Measurements from ENCODE around the gene FRAS1.
A peak's percentile ranks its signal among the peaks of the same experiment; 100 is the strongest.
"Not testable (repeated sequence)": the region's sequence is repeated elsewhere in the genome, so short reads cannot be mapped to it uniquely, and the experiment has no call there.

The FRAS1 gene

DNA sequence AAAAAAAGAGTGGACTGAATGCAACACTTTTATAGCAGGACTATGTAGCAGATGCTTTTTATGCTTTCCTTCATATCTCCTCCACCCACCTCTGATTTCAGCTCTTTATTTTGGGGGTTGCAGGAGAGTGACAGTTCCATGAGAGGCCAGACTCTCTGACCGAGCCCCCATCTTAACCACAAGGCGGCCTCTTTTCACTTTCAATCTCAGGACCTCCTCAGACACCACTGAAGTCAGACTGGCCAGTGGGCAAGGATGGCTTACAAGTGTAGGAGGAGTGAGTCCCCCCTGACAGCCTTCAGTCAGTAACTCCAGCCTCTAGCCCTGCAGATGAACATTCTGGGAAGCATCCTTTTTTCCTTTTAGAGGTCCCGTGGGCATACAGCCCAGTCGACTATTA is 140.8 kb downstream of the FRAS1 start:
- no peak overlapping the region for H3K9ac ChIP-seq (ENCODE audit: low read length)
- H3K4me3 ChIP-seq (ENCODE audit: low read length): no peak overlapping the region
- no peaks in the 10 kb centered on the region for H3K4me1 ChIP-seq (ENCODE audit: control insufficient read depth, insufficient read depth, low read length)
- no peak overlapping the region for H3K27ac ChIP-seq (ENCODE audit: low read depth, low read length)
- H3K36me3 ChIP-seq (ENCODE audit: control insufficient read depth, insufficient read depth, low read length): no peaks in the 10 kb centered on the region
- no peaks in the 10 kb centered on the region for H3K27me3 ChIP-seq (ENCODE audit: control insufficient read depth, insufficient read depth, low read length)

- no peak overlapping the region for H3K4me3 ChIP-seq (ENCODE audit: low read length)
- H3K36me3 ChIP-seq (ENCODE audit: control insufficient read depth, insufficient read depth, low read length): no peaks in the 10 kb centered on the region
- no peaks in the 10 kb centered on the region for H3K27me3 ChIP-seq (ENCODE audit: control insufficient read depth, insufficient read depth, low read length)
- no peak overlapping the region for H3K9ac ChIP-seq (ENCODE audit: low read length)
- H3K4me1 ChIP-seq (ENCODE audit: control insufficient read depth, insufficient read depth, low read length): no peaks in the 10 kb centered on the region
- H3K27ac ChIP-seq (ENCODE audit: low read depth, low read length): no peak overlapping the region
These were observed 142.9 kb downstream of the FRAS1 start for GRCh38 chr4:78199984-78200383.

- Histone ChIP-seq H3K36me3 (ENCODE audit: control insufficient read depth, insufficient read depth, low read length) (no peaks in the 10 kb centered on the region), H3K4me1 (ENCODE audit: control insufficient read depth, insufficient read depth, low read length) (no peaks in the 10 kb centered on the region), H3K9ac (ENCODE audit: low read length) (no peak overlapping the region), H3K27me3 (ENCODE audit: control insufficient read depth, insufficient read depth, low read length) (no peaks in the 10 kb centered on the region), H3K27ac (ENCODE audit: low read depth, low read length) (no peak overlapping the region), H3K4me3 (ENCODE audit: low read length) (no peak overlapping the region)
These were observed 143.8 kb downstream of the FRAS1 start for GRCh38 chr4:78200949-78201348.

DNA sequence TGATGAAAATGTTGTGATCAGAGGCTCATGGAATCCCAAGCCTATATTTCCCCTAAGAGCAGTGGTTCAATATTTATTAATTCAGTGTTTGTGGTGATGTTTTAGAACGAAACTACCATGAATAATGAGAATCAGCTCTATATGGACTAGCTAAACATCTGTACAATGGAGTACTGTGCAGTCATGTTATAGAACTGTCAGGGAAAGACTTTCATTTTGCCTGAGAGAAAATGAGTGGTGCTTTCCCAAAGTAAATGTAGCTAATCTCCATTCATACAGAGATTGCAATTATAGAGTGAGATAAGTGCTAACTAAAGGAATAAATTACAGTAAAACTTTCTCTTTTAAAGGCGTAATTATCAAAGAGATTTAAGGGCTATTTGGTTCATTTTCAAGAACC is 147.1 kb downstream of the FRAS1 start:
- Histone ChIP-seq H3K27ac (ENCODE audit: low read depth, low read length) (no peak overlapping the region), H3K4me3 (ENCODE audit: low read length) (no peak overlapping the region)

GRCh38 chr4:78205591-78205990 is 148.5 kb downstream of the FRAS1 start:
- H3K9ac ChIP-seq (ENCODE audit: low read length): no peak overlapping the region
- no peak overlapping the region for H3K4me3 ChIP-seq (ENCODE audit: low read length)
- no peaks in the 10 kb centered on the region for H3K36me3 ChIP-seq (ENCODE audit: control insufficient read depth, insufficient read depth, low read length)
- no peaks in the 10 kb centered on the region for H3K4me1 ChIP-seq (ENCODE audit: control insufficient read depth, insufficient read depth, low read length)
- no peak overlapping the region for H3K27ac ChIP-seq (ENCODE audit: low read depth, low read length)
- H3K27me3 ChIP-seq (ENCODE audit: control insufficient read depth, insufficient read depth, low read length): no peaks in the 10 kb centered on the region

More for the DNA sequence above, 147.1 kb downstream of the FRAS1 start:
- Histone ChIP-seq H3K36me3 (ENCODE audit: control insufficient read depth, insufficient read depth, low read length) (no peaks in the 10 kb centered on the region), H3K4me1 (ENCODE audit: control insufficient read depth, insufficient read depth, low read length) (no peaks in the 10 kb centered on the region), H3K27me3 (ENCODE audit: control insufficient read depth, insufficient read depth, low read length) (no peaks in the 10 kb centered on the region), H3K9ac (ENCODE audit: low read length) (no peak overlapping the region)

DNA sequence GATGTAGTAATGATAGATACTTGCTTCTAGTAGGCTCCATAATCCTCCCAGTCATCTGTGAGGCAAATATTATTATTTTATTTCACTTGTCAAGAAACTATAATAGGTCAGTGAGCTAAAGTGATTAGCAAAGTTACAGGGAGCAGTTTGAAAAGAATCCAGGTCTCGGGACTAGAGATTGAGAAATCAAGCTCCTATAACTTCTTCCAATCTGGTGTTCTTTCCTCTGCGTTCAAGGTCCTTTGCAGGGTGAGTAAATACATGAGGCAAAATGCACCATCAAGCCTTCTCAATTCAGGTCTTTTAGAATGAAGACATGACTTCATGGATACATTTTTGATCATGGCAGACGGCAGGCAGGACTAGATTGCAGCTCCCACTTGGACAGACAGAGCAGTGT is 150.4 kb downstream of the FRAS1 start:
- Histone ChIP-seq H3K4me3 (ENCODE audit: low read length) (no peak overlapping the region), H3K9ac (ENCODE audit: low read length) (no peak overlapping the region), H3K36me3 (ENCODE audit: control insufficient read depth, insufficient read depth, low read length) (no peaks in the 10 kb centered on the region), H3K4me1 (ENCODE audit: control insufficient read depth, insufficient read depth, low read length) (no peaks in the 10 kb centered on the region), H3K27ac (ENCODE audit: low read depth, low read length) (no peak overlapping the region), H3K27me3 (ENCODE audit: control insufficient read depth, insufficient read depth, low read length) (no peaks in the 10 kb centered on the region)

GRCh38 chr4:78207951-78208350 is 150.8 kb downstream of the FRAS1 start:
- Histone ChIP-seq H3K4me1 (ENCODE audit: control insufficient read depth, insufficient read depth, low read length) (peaks cover under 1% of the 10 kb centered on the region), H3K9ac (ENCODE audit: low read length) (no peak overlapping the region), H3K27me3 (ENCODE audit: control insufficient read depth, insufficient read depth, low read length) (no peaks in the 10 kb centered on the region), H3K4me3 (ENCODE audit: low read length) (no peak overlapping the region), H3K36me3 (ENCODE audit: control insufficient read depth, insufficient read depth, low read length) (no peaks in the 10 kb centered on the region), H3K27ac (ENCODE audit: low read depth, low read length) (no peak overlapping the region)

DNA sequence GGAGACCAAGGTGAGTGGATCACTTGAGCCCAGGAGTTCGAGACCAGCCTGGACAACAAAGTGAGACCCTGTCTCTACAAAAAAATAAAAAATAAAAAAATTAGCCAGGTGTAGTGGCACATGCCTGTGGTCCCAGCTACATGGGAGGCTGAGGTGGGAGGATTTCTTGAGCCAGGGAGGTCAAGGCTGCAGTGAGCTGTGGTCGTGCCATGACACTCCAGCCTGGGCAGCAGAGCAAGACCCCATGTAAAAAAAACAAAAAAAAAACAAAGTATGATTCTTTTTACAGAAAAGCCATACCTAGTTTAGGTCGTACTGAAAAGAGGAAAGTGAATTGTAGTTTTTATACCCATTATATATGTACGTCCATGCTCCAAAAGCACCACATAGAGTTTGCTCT is 151.8 kb downstream of the FRAS1 start:
- not testable (repeated sequence) for H3K9ac ChIP-seq (ENCODE audit: low read length); H3K36me3 ChIP-seq (ENCODE audit: control insufficient read depth, insufficient read depth, low read length); H3K4me3 ChIP-seq (ENCODE audit: low read length)

DNA sequence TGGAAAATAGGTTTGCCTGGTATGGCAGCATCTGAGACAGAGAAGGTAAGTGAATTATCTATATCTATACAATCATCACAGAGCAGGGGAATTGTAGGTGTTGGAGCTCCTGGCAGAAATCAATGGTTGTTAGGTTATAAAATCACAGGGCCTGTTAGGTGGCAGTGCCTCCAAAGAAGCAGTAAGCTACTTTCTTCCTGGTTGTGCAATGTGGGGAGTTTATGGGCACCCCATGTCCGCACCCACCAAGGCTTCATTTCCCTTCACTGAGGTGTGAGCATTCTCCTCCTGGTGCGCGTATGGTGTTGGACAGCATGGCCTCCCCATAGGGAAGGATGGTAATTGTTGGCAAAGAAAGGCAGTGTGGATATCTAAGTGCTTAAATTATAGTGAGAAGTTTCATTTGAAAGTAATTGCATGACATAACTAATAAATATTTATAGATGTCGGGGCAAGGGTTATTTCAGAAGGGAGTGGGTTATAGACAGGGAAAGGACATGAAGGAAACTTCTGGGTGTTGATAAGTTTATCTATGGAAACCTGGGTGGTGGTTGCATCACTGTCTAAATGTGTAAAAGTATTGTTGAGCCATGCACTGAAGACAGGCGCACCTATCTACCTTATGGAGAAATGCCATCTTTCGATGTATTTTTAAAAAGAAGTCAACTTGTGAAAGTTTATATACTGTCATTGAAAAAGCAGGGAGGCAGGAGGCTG is 153.7 kb downstream of the FRAS1 start:
- Histone ChIP-seq H3K4me1 (ENCODE audit: control insufficient read depth, insufficient read depth, low read length) (peaks cover 3% of the 10 kb centered on the region), H3K9ac (ENCODE audit: low read length) (no peak overlapping the region), H3K27ac (ENCODE audit: low read depth, low read length) (no peak overlapping the region), H3K4me3 (ENCODE audit: low read length) (no peak overlapping the region), H3K27me3 (ENCODE audit: control insufficient read depth, insufficient read depth, low read length) (no peaks in the 10 kb centered on the region), H3K36me3 (ENCODE audit: control insufficient read depth, insufficient read depth, low read length) (no peaks in the 10 kb centered on the region)

More for the DNA sequence above, 151.8 kb downstream of the FRAS1 start:
- not testable (repeated sequence) for H3K27ac ChIP-seq (ENCODE audit: low read depth, low read length); H3K27me3 ChIP-seq (ENCODE audit: control insufficient read depth, insufficient read depth, low read length); H3K4me1 ChIP-seq (ENCODE audit: control insufficient read depth, insufficient read depth, low read length)

DNA sequence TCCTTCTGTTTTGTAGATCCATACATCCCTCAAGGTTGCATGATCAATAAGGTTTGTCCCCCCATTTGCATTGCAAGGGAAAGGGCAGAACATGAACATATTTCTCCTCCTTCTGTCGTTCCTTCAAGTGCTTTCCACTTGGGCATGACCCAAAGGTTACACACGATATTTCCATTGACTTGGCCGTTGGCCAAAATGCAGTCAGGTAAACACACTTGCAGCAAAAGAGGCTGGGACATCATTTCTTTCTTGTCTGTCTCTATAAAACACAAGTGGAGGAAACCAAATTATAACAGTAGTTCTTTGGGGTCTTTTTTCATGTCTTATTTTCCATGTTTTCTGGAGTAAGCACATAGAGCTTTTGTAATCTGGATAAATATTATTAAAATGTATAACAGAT is 156.1 kb downstream of the FRAS1 start:
- Histone ChIP-seq H3K4me3 (ENCODE audit: low read length) (no peak overlapping the region), H3K36me3 (ENCODE audit: control insufficient read depth, insufficient read depth, low read length) (no peaks in the 10 kb centered on the region), H3K4me1 (ENCODE audit: control insufficient read depth, insufficient read depth, low read length) (peaks cover 3% of the 10 kb centered on the region), H3K27ac (ENCODE audit: low read depth, low read length) (peak overlapping the region; percentile 30), H3K9ac (ENCODE audit: low read length) (no peak overlapping the region), H3K27me3 (ENCODE audit: control insufficient read depth, insufficient read depth, low read length) (no peaks in the 10 kb centered on the region)

DNA sequence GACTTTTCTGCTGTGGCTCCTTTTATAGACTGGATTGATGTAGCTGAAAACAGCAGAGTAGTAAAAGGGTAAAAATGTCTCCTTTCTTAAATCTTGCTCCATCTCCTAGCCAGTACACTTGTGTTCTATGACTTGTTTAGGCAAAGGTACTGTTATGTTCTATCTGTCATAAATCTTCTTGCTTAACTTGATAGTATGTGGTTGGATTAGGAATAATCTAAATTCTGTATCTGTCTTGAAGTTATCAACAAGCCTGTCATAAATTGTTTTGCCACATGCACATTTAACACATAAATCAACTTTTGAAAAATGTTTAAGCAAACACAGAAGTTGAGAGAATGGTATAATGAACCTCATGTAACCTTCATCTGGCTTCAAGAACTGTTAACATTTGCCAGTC is 157.0 kb downstream of the FRAS1 start:
- H3K9ac ChIP-seq (ENCODE audit: low read length): no peak overlapping the region
- peaks cover 3% of the 10 kb centered on the region for H3K4me1 ChIP-seq (ENCODE audit: control insufficient read depth, insufficient read depth, low read length)
- no peak overlapping the region for H3K4me3 ChIP-seq (ENCODE audit: low read length)
- H3K27me3 ChIP-seq (ENCODE audit: control insufficient read depth, insufficient read depth, low read length): no peaks in the 10 kb centered on the region
- peak overlapping the region; percentile 46 for H3K27ac ChIP-seq (ENCODE audit: low read depth, low read length)
- H3K36me3 ChIP-seq (ENCODE audit: control insufficient read depth, insufficient read depth, low read length): no peaks in the 10 kb centered on the region

GRCh38 chr4:78217557-78217956 is 160.4 kb downstream of the FRAS1 start:
- Histone ChIP-seq H3K27ac (ENCODE audit: low read depth, low read length) (no peak overlapping the region), H3K36me3 (ENCODE audit: control insufficient read depth, insufficient read depth, low read length) (no peaks in the 10 kb centered on the region), H3K4me3 (ENCODE audit: low read length) (no peak overlapping the region), H3K27me3 (ENCODE audit: control insufficient read depth, insufficient read depth, low read length) (no peaks in the 10 kb centered on the region), H3K9ac (ENCODE audit: low read length) (no peak overlapping the region), H3K4me1 (ENCODE audit: control insufficient read depth, insufficient read depth, low read length) (peaks cover 3% of the 10 kb centered on the region)

- Histone ChIP-seq H3K27me3 (ENCODE audit: control insufficient read depth, insufficient read depth, low read length) (no peaks in the 10 kb centered on the region), H3K27ac (ENCODE audit: low read depth, low read length) (no peak overlapping the region), H3K4me1 (ENCODE audit: control insufficient read depth, insufficient read depth, low read length) (peaks cover under 1% of the 10 kb centered on the region), H3K9ac (ENCODE audit: low read length) (no peak overlapping the region), H3K4me3 (ENCODE audit: low read length) (no peak overlapping the region), H3K36me3 (ENCODE audit: control insufficient read depth, insufficient read depth, low read length) (no peaks in the 10 kb centered on the region)
These were observed 161.1 kb downstream of the FRAS1 start for GRCh38 chr4:78218260-78218659.
